Measurements from ENCODE around the gene DOK1.

- TF ChIP-seq CTCF (IDR thresholded peaks at IDR 0.05) (no peak), POLR2A (IDR thresholded peaks at IDR 0.05) (no peak)
These were observed 17.8 kb downstream of the DOK1 start for GRCh38 chr2:74572178-74572925.
